ENCODE results near the gene FRMD4A.

Gene FRMD4A

GRCh38 chr10:13750299-13751190 lies 580.2 kb downstream of the FRMD4A start:
- no peak for DNase-seq (ENCODE audit: low spot score)

- DNase-seq (ENCODE audit: low spot score) = no peak
Measured at GRCh38 chr10:13745271-13745670, 585.5 kb downstream of the FRMD4A start.

- no peak for DNase-seq (ENCODE audit: low spot score)
Measured at GRCh38 chr10:13743963-13744362, 586.8 kb downstream of the FRMD4A start.

GRCh38 chr10:13743101-13743693 lies 587.5 kb downstream of the FRMD4A start:
- DNase-seq (ENCODE audit: low spot score) = no peak

- DNase-seq (ENCODE audit: low spot score) = no peak
Measured at GRCh38 chr10:13741438-13741837, 589.3 kb downstream of the FRMD4A start.

- no peak for DNase-seq (ENCODE audit: low spot score)
Measured at GRCh38 chr10:13740461-13740860, 590.3 kb downstream of the FRMD4A start.

GRCh38 chr10:13739183-13739582 lies 591.5 kb downstream of the FRMD4A start:
- no peak for DNase-seq (ENCODE audit: low spot score)

GRCh38 chr10:13736506-13736905 lies 594.2 kb downstream of the FRMD4A start:
- no peak for DNase-seq (ENCODE audit: low spot score)

GRCh38 chr10:13734151-13734550 lies 596.6 kb downstream of the FRMD4A start:
- DNase-seq (ENCODE audit: low spot score) = no peak

- no peak for DNase-seq (ENCODE audit: low spot score)
Measured at GRCh38 chr10:13733071-13733470, 597.7 kb downstream of the FRMD4A start.

- DNase-seq (ENCODE audit: low spot score) = no peak
Measured at GRCh38 chr10:13732465-13732881, 598.3 kb downstream of the FRMD4A start.

- DNase-seq (ENCODE audit: low spot score) = no peak
Measured at GRCh38 chr10:13731799-13732198, 598.9 kb downstream of the FRMD4A start.

GRCh38 chr10:13730956-13731355 lies 599.8 kb downstream of the FRMD4A start:
- no peak for DNase-seq (ENCODE audit: low spot score)

GRCh38 chr10:13730306-13730652 lies 600.4 kb downstream of the FRMD4A start:
- no peak for DNase-seq (ENCODE audit: low spot score)

GRCh38 chr10:13729586-13730305 lies 601.0 kb downstream of the FRMD4A start:
- no peak for DNase-seq (ENCODE audit: low spot score)

- DNase-seq (ENCODE audit: low spot score) = no peak
Measured at GRCh38 chr10:13728898-13729535, 601.7 kb downstream of the FRMD4A start.

GRCh38 chr10:13725594-13725993 lies 605.1 kb downstream of the FRMD4A start:
- no peak for DNase-seq (ENCODE audit: low spot score)

- DNase-seq (ENCODE audit: low spot score) = peak; percentile 47
Measured at GRCh38 chr10:13724484-13724883, 606.2 kb downstream of the FRMD4A start.

- DNase-seq (ENCODE audit: low spot score) = no peak
Measured at GRCh38 chr10:13722747-13723653, 607.7 kb downstream of the FRMD4A start.

GRCh38 chr10:13721486-13721885 lies 609.2 kb downstream of the FRMD4A start:
- no peak for DNase-seq (ENCODE audit: low spot score)

- no peak for DNase-seq (ENCODE audit: low spot score)
Measured at GRCh38 chr10:13720699-13721098, 610.0 kb downstream of the FRMD4A start.
